ENCODE measurements around the gene BEGAIN.

The BEGAIN gene

DNA sequence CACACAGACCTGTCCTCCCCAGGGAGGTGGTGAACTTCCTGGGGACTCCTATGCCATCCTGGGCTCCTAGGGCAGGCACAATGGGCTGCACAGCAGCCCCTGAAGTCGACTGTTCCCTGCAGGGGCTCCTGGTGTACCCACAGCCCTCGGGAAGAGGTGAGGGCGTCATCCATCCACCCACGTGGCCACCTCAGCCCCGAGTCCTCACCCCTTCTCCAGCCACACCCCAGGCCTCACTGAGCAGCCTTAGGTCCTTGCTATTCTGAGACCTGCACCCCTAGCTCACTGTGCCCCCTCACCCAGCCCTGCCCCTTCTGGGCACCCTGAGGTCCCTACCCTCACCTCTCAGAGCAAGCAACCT is 38.9 kb downstream of the BEGAIN start:
- DNase-seq: no peak

DNA sequence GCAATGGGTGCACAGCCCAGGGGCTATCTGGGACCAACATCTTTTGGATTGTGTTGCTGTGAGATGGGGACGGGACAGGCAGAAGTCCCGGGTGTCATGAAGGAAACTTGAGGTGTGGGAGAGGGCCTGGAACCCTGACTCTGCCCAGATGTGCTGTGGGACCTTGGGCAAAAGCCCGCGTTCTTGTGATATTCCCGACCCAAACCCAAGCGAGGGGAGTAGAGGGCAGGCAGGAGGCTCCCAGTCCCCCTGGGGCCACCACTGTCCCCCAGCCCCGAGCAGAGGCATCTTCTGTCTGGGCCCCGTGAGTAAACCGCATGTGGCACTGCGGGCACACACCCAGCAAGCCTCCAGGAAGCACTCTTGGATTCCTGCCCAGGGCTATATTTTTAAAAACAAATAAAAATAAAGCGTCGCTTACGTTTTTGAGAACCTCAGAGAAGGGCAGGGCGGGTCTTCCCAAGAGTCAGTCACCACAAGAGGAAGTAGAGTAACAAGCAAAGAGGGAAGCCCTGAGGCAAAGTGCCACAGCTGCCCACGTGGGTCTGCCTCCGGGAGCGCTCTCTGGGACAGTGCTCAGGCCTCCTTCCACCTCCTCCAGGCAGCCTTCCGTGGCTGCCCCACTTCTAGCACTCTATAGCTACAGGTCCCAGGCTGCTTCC is 39.5 kb downstream of the BEGAIN start:
- no peak for DNase-seq

DNA sequence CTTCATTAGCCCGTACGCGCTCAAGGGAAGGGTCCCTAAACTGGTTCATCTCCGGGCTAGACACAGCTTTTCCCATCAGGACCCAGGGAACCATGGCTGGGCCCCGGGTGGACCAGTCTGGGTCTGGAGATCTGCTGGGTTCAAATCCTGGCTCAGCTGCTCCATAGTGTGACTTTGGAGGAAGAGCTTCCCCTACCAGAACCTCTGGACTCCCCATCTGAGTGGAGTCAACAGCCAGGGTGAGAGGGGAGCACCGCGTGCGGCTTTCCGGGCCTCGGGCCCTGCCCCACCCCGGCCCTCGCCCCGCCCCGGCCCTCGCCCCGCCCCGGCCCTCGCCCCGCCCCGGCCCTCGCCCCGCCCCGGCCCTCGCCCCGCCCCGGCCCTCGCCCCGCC is 41.2 kb downstream of the BEGAIN start:
- DNase-seq: no peak

DNA sequence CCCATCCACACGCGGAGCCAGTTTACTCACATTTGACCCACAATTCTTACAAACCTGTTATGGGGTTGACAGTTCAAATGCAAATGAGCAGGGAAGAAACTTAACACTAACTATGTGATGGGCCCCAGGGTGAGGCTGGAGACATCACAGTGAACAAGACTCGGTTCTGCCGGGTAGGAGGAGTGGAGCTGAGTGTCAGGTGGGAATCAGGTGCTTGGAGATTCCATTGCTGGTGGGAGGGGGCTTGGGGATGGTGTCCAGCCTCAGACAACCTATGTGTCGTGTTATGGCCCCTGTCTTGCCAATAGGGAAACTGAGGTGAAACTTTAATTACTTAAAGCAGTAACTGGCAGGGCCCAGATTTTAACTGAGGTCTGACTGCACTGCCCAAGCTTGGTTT is 41.9 kb downstream of the BEGAIN start:
- no peak for DNase-seq

DNA sequence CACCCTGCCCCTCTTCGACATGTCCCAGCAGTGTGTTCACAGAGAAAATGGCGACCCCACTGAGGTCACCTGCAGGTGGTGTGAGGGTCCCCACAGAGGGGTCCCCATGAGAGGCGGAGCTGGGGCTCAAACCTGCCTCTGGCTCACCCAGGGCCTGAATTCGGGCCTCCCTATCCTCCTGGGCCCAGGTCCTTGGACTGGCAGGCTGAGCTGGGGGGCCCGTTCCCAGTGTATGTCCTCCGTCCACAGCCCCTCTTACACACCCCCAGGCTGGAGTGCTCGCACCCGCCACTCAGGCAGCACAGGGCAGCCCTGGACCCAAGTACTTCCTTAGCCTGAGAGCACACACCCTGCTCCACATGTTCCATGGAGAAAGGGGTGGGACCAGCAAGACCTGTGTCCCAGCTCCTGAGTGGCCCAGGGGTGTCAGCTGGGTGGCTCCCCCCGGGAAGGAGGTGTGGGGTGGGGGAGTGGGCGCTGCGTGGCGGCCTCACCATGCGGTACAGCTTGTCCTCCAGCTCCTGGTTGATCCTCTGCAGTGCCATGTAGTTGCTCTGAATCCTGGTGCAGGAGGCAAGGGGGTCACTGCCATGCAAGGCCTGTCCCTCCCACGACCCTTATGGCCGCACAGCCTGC is 42.6 kb downstream of the BEGAIN start:
- DNase-seq: no peak

DNA sequence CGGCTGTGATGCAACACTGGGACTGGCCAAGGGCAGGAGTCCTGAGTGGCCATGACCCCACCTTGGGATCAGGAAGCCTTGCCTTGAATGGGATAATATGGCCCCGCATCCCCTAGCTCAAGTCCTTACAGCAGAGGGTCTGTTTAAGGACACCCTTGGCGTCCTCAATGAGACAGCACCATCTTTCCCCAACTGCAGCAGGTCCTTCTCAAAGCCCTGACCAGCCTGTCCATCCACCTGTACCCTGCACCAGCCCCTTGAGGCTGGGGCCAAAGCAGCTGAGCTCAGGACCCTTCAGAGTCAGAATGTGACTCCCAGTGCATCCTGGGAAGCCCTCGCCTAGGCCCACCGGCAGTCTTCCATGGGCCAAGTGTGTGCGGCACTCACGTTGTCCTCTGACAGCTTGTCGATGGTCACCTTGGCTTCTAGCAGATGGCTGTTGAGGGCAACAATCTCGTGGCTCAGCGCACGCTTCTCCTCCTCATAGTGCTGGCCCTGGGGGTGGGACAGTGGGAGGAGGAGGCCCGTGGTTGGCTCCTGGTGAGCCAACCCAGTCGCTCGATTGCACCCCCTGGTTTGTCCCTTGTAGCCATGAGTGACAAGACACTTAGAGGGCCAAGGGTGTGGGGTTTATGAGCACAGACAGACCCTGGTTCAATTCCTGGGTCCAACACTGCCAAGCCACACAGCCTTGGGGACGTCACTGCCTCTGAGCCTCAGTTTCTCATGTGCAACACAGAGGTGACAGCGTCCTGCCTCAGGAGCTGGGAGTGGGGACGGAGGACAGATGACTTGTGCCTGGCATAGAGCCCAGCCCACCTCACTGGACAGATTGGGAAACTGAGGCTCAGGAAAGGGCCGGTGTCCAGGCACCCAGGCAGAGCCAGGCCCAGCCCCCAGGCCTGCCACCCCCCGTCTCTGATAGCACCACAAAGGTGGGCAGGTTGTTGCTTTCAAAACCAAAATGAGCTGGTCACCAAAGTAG is 43.5 kb downstream of the BEGAIN start:
- no peak for DNase-seq

DNA sequence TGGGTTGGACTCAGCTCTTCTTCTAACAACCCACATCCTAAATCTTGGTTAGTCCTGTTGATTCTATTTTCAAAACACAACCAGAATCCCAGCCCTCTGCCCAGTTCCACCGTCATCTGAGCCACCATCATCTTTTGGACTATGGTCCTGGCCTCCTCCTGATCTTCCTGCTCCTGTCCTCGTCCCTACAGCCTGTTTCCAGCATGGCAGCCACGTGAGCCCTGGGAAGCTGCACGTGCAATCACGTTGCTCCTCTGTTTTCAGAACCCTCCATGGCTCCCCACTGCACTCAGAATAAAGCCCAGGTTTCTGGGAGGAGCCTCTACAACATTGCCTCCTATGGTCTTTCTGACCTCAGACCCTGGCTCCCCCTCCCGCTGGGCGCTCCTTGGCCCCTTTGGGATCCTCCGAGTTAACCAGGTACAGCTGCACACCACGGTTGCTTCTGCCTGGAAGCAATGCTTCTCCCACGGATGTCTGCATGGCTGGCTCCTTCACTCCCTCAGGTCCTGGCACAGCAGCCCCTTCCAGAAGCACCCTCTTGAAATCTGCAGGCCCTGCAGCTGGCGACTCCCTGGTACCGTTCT is 44.5 kb downstream of the BEGAIN start:
- no peak for DNase-seq

DNA sequence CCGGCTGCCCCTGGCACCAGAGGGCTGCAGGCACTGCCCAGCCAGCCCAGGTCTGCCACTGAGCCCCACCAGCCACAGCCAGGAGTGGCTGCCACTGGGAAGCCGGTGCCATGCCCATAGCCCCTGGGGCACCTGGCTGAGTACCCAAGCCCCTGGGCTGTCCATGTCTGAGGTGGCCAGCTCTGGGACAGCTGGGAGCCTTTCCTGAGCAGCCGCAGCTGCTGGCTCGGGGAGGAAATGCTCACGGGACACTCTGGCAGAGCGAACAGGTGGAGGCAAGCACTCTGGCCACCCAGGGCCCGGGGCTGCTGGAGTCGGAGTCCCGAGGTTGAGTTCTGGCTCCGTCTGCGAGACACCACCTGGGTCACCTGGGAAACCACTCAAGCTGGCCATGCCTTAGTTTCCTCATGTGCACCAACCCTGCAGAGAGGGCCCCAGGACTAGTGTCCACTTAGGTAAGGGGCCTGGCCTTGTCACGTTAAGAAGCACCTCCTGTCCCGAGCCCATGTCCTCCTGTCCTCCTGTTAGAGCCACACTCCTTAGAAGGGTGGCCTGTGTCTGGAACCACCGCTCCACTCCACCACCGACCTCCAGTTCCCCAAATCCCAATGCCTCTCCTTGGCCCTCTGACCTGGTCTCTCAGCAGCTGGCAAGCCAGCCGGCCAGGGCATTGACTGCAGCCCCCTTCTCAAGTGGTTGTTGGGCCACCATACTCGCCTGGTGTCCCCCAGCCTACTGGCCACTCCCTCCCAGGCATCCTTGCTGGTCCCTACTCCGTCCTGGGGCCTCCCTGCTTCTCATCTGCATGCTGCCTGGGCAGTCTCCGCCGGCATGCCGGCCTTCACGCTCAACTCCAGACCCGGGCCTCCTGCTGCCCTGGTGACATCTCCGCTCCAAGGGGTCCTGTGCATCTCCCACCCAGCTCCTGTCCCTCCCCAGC is 45.3 kb downstream of the BEGAIN start:
- no peak for DNase-seq

DNA sequence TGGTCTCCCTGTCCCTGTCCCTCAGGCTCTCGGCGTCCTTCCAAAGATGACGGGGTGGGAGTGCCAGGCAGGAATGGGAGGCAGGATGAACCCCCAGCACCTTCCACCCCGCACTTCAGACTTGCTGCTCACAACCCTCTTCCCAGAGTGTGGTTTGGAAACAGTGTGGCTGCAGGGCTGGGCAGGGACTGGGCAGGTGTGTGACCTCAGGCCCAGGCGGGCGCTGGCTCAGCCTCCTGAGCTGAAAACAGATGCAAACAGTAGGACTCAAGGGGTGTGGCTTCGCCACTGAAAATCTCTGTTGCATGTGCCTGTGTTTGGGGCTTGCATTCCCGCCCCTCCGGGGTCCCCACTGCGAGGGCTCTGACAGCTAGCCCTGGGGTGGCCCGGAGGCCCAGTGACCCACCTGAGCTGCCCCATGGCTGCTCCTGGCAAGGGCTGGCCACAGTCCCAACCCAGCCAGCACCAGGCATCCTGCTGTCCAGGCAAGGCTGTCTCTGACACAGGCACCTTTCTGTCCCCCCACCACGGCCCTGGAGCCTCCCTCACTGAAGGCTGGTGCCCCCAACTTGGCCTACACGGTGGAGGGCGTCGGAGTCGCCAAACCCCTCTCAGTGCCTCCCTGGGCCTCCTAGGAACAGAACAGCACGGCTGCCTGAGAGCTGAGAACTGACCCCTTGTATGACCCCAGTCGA is 46.1 kb downstream of the BEGAIN start:
- DNase-seq: no peak

DNA sequence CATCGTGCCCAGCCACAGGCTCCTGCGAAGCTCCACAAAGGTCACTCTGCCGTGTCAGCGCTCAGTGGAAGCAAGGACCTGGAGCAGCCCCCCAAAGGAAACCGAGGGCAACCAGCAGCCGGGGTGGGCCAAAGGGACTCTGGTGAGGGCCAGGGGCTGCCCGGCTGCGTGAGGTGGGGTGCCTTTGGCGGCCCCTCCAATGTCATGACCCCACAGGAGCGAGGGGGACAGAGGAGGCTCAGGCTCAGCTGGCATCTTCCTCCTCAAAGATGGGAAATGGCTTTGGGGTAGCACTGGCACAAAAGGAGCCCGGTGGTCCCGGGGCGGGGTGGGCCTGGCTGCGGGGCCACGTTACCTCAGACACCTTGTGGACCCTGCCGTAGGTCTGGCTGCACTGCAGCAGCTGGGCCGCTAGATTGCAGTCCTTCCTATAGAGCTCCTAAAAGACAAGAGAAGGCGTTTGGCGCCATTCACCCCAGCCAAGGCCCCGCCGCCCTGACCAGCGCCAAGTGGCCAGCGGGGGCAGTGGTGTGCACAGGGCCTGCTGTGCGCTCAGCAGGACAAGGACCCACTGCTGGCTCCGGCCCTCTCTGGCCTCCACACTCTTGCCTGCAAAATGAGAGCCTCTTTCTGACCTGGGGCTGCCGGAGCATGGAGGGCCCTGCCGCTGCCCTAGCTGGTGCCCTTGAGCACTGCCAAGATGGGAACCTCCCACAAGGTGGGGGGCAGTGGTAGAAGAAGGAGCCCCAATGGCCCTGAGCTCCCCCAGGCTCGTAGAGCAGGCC is 46.9 kb downstream of the BEGAIN start:
- DNase-seq: no peak

DNA sequence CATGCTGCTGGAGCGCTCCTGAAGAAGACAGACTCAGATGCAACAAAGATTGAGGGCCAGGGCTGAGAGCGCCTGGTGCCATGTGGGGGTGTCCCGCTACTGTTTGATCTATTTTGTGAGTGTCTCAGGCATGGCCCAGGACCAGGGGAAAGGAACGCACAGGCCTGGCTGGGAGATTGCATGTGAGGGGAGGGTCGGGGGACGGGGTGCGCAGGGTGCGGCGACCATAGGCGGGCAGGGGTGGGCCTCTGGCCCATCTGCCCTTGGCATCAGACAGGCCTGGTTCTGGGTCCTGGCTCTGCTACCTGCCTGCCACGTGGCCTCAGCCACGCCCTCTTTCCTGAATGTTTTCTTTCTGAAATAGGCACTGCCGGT is 47.5 kb downstream of the BEGAIN start:
- DNase-seq: no peak

DNA sequence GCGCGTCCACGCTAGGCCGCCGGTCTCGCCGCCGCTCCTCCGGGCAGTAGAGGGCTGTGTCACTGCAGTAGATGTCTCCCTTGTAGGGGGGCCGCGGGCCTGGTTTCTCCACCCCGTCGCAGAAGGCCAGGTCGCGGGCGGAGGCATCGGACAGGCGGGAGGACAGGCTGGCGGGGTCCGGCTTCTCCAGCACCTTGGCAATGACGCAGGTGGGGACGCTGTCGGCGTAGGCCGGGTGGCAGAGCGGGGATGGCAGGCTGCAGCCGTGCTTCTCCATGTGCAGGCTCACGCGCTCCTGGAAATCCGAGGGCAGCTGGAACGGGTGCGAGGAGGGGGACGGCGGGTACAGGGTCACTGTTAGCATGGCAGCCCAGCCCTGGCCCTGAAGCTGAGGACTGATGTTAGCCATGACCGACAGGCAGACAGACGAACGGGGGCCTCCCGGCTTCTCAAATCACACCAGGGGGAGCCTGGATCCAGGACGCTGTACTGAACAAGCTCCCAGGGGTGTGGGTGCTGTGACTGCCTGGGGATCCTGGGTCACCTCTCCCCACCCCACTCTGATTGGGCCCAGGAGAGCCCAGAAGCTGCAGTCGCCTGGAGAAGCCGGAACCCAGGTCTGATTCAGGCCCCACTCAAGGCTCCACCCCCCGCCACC is 48.1 kb downstream of the BEGAIN start:
- DNase-seq: no peak

DNA sequence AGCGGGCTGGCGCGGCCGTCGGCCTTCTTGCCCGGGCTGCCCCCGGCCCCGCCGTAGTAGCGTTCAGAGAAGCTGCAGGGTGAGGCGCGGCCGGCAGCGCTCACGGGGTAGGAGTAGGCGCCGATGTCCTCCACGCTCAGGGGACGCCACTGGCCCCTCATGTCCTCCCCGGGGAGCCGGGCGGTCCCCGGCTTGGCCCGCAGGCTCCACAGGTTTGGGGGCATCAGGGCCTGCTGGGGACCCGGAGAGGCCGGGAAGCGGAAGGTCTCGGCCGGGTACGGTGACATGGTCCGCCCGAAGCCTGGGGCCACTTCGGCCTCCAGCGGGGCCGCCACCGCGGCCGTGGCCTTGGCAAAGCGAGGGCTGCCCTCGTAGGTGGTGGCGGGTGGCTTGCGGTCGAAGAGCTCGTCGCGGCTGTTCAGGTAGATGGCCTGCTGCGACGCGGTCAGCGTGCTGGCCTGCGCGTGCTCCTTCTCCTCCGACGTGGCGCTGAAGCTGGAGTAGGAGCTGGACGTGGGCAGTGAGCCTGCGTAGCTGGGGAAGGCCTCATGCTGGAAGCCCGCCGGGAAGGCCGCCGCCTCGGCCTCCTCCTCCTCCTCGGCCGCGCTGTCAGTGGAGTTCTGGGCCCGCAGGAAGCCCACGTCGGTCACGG is 48.7 kb downstream of the BEGAIN start:
- DNase-seq: no peak

DNA sequence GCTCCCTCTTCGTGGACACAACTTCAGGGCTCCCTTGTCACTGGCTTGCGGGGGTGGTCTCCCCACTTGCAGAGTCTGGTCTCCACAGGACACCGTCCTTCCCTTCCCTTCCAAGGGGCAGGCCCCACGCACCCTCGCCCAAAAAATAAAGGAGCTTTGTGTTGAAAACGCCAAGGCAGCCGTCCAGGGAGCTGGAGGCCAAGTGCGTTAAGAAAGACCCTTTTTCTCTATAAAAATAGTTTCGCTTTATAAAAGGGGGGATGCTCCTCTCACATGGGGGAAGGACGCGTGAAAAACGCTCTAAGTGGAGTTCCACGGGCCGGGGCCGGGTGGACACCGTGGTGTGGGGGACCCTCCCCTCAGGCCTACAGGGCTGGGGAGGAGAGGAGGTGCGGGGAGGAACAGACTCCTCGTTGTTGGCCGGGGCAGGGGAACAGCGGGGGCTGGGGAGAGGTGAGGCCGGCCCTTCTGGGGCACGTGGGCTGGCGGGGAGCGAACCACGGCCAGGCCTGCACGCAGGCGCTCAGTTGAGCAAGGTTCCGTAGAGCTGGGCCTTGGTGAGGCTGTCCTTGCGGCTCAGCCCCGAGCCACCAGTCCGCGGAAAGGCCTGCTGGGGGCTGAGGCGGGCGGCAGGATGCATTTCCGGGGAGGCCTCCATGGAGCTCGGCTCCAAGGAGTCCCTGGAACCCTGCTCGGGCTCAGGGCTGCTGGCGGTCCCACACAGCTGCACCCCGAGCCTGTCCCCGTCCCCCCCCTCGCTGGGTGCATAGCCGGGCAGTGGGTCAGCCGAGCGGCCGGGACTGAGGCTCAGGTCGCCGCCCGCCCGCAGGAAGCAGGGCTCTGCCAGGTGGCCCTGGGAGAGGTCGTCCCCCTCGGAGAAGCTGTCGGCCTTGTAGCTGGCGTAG is 49.5 kb downstream of the BEGAIN start:
- DNase-seq: no peak

DNA sequence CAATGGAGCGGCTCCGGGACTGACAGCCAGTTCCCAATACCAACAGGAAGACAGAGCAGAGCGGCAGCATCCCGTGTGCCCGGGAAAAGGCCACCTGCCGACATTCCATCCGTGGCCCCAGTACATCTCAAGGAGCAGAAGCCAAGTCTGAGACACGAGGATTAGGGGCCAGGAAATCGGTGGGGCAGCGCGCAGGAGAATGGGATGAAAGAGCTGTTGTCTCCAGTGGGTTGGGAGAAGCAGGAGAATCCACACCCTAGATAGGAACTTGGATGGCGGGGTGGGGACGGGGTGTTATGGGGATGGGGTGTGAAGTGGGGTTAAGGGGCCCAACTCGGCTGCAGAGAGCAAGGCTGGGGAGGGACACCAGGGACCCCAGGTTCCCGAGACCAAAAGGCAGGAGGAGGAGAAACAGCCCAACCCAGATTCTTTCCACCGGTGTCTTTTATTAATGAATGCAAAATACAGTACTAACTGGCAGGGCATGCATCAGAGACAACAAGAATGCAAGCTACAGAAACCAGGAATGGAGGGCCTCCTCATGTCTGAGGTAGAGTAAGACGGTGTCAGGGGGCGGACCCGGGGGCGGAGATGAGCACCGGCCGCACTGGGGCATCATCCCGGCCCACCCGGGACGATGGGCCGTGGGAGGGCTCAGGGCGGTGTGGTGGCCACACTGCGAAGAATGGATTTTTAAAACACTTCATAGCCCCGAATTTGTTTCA is 50.3 kb downstream of the BEGAIN start:
- DNase-seq: no peak

DNA sequence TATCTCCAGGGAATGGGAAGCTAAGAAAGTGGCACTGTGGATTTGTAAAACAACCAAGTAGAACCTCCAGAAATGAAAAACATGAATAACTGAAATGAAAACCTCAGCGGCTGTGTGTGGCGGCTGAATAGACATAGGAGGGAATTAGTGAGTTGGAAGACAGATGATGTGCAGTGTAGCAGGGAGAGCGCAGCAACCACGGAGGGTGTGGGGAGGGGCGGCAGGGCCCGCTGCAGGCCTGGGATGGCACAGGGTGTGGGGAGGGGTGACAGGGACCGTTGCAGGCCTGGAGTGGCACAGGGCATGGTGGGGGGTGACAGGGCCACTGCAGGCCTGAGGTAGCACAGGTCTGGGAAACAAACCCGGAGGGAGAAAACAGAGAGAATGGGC is 51.1 kb downstream of the BEGAIN start:
- DNase-seq: no peak

DNA sequence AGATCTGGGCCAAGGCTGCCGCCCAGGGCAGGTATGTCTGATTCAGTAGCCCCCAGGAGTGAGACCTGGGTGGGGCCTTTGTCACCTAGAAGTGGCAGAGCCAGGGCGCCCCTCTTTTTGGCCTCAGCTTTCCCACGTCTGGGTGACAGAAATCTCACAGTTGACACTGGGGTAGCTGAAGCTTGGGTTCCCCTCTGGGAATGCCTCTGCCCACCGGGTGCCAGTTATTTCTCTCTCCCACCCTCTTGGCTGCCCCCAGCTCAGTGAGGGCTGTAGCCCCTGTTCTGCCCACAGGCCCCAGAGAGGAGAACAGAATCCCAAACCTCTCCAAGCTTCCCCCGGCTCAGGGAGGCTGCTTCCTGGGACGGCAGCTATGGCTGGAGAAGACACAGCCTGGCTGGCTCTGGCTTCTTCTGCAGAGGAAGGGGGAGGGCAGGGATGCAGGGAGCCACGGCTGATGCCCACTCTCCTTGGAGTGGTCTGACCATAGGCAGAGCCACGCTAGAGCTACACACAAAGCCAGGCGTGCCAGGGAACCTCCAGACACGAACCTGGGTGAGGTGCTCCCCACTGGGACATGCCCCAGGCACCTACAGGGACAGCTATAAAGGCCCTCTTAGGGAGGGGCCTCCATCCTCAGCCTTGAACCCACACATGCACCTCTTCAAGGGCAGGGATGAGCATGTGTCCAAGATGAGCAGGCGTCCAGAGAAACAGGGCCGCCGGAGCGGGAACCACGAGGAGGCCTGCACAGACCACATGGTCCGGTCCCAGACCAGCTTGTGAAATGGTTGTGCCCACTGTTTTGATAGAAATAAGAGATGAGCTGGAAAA is 51.7 kb downstream of the BEGAIN start:
- no peak for DNase-seq
